ENCODE measurements around the gene GSK3A. TPM values are rescaled to one million over a fixed set of nuclear protein-coding genes. Genes with fewer than 3 reads are reported as not detected.

The GSK3A gene
- total and polyA plus RNA-seq, 7 donors: 17.4 to 49.5 (median 28.5) TPM

DNA sequence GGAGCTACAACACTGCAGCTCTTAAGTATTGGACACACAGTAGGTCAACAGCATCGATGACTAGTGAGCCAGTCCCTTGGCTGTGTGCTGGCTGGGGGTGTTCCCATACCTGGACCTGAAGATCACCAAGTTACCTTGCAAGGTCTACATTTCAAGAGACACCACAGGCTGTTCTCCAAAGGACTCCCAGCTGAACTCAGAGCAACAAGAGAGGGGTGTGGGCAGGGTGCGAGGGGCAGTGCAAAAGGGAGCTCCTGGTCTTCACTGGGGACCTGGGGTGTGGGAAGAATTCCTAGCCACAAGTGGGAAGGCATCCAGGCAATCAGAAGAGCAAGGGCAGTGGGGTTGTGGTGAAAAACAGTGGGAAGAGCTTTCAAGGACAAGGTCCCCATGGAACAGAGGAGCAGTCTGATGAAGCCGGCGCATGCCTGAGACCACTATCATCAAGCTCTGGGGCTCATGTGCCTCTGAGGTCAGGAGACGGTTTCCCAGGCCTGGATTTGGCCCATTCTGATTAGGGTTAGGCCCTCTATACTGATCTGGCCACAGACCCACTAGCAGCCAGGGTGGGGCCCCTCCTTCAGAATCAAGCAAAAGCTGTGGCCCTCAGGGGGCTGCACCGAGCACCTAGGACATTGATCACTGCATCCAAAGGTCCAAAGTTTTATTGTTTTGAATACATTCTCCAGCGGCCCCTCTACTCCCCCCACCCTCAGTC lies 4.7 kb upstream of the GSK3A start:
- no peak overlapping the region for H3K4me3 ChIP-seq
- H3K27me3 ChIP-seq: no peaks in the 10 kb centered on the region
- TF ChIP-seq POLR2A (IDR thresholded peaks at IDR 0.05) (no peak), EP300 (IDR thresholded peaks at IDR 0.05) (no peak), POLR2AphosphoS5 (IDR thresholded peaks at IDR 0.05) (peak in 1 of 4 donors; percentile 7)
- TF ChIP-seq, protein P1, sequence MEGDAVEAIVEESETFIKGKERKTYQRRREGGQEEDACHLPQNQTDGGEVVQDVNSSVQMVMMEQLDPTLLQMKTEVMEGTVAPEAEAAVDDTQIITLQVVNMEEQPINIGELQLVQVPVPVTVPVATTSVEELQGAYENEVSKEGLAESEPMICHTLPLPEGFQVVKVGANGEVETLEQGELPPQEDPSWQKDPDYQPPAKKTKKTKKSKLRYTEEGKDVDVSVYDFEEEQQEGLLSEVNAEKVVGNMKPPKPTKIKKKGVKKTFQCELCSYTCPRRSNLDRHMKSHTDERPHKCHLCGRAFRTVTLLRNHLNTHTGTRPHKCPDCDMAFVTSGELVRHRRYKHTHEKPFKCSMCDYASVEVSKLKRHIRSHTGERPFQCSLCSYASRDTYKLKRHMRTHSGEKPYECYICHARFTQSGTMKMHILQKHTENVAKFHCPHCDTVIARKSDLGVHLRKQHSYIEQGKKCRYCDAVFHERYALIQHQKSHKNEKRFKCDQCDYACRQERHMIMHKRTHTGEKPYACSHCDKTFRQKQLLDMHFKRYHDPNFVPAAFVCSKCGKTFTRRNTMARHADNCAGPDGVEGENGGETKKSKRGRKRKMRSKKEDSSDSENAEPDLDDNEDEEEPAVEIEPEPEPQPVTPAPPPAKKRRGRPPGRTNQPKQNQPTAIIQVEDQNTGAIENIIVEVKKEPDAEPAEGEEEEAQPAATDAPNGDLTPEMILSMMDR (IDR thresholded peaks at IDR 0.05): no peak
- 71 to 85% methylated on average over 7 of the region's 7 CpGs for WGBS, 2 donors
- H3K9me3 ChIP-seq: no peaks in the 10 kb centered on the region
- DNase-seq: no peak
- H3K27ac ChIP-seq: peak overlapping the region; percentile 84 to 100 (median 98)
- intact Hi-C loops (cut with DNase I): loop anchor here (1.0 to 2.0 kb wide), 2 partner anchors 32 to 50 kb away; no protein-coding TSS in a partner anchor
- peaks cover 0 to 72% (median 63%) of the 10 kb centered on the region in 4 donors for H3K4me1 ChIP-seq
- peaks cover 14 to 22% (median 17%) of the 10 kb centered on the region in 4 donors for H3K36me3 ChIP-seq

DNA sequence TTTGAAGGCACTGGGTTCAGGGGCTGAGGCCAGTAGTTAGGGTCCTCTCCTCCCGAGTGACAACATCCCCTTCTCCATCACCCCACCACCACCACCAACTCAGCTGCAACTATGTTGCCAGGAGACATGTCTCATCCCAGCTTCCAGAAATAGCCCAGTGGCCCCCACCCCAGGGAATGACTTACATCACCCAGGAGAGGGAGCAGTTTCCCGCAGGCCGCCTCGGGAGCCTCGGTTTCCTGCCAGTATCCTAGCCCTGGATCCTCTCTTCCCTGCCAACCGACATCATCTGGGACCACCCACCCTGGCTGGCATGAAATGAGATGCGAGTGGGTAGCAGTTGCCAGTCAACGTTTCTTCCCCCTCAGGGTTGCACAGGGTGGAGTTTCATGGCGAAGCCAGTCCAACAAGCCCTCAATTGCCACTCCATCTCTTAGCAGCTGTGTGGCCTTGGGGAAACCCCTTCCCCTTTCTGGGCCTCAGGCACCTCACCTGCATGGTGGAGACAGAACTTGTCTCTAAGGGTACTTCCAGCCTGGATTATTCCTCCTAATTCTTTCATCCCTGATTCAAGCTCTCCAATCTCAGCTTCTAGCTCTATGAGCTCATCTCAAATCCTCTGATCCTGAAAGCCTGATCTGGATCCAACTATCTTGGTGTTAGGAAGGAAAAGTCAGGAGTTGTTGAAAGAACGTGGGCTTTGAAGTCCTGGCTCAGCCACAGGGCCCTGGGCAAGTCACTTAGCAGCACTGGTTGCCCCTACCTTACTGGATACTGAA lies 3.9 kb upstream of the GSK3A start:
- Histone ChIP-seq H3K4me3 (no peak overlapping the region), H3K4me1 (peaks cover 0 to 71% (median 61%) of the 10 kb centered on the region in 4 donors), H3K27me3 (no peaks in the 10 kb centered on the region), H3K27ac (peak overlapping the region; percentile 84 to 100 (median 98)), H3K36me3 (peaks cover 14 to 22% (median 17%) of the 10 kb centered on the region in 4 donors), H3K9me3 (no peaks in the 10 kb centered on the region)
- 25 to 46% methylated on average over 10 of the region's 10 CpGs for WGBS, 2 donors
- intact Hi-C loops (cut with DNase I): loop anchor here (1.0 to 2.0 kb wide), 2 partner anchors 33 to 50 kb away; no protein-coding TSS in a partner anchor
- TF ChIP-seq EP300 (IDR thresholded peaks at IDR 0.05) (no peak), POLR2AphosphoS5 (IDR thresholded peaks at IDR 0.05) (peak; percentile 31 to 78 (median 66)), POLR2A (IDR thresholded peaks at IDR 0.05) (no peak)
- TF ChIP-seq, protein P1 (IDR thresholded peaks at IDR 0.05): peak; percentile 67 to 81 (median 73)
- DNase-seq: peak; percentile 95

DNA sequence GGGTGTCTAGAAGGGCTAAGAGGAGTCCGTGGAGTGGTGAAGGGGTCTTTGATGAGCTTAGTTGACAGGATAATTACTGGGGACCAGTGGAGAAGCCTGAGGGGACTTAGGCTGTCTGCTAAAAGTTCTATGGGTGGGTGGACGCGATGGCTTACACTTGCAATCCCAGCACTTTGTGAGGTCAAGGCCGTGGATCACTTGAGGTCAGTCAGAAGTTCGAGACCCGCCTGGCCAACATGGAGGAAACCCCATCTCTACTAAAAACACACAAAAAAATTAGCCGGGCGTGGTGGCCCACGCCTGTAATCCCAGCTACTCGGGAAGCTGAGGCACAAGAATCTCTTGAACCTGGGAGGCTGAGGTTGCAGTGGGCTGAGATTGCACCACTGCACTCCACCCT lies 2.8 kb upstream of the GSK3A start:
- TF ChIP-seq POLR2A (IDR thresholded peaks at IDR 0.05) (no peak), EP300 (IDR thresholded peaks at IDR 0.05) (no peak), POLR2AphosphoS5 (IDR thresholded peaks at IDR 0.05) (no peak)
- TF ChIP-seq, protein P1 (IDR thresholded peaks at IDR 0.05): no peak
- Histone ChIP-seq H3K27me3 (no peaks in the 10 kb centered on the region), H3K9me3 (no peaks in the 10 kb centered on the region), H3K4me3 (peak overlapping the region in 1 of 4 donors; percentile 63), H3K4me1 (peaks cover 0 to 71% (median 60%) of the 10 kb centered on the region in 4 donors), H3K27ac (peak overlapping the region; percentile 84 to 100 (median 98)), H3K36me3 (peaks cover 14 to 23% (median 17%) of the 10 kb centered on the region in 4 donors)
- intact Hi-C loops (cut with DNase I): no loop called here
- DNase-seq: no peak
- whole genome bisulfite sequencing, 2 donors: 60 to 79% methylated on average over 10 of the region's 10 CpGs

DNA sequence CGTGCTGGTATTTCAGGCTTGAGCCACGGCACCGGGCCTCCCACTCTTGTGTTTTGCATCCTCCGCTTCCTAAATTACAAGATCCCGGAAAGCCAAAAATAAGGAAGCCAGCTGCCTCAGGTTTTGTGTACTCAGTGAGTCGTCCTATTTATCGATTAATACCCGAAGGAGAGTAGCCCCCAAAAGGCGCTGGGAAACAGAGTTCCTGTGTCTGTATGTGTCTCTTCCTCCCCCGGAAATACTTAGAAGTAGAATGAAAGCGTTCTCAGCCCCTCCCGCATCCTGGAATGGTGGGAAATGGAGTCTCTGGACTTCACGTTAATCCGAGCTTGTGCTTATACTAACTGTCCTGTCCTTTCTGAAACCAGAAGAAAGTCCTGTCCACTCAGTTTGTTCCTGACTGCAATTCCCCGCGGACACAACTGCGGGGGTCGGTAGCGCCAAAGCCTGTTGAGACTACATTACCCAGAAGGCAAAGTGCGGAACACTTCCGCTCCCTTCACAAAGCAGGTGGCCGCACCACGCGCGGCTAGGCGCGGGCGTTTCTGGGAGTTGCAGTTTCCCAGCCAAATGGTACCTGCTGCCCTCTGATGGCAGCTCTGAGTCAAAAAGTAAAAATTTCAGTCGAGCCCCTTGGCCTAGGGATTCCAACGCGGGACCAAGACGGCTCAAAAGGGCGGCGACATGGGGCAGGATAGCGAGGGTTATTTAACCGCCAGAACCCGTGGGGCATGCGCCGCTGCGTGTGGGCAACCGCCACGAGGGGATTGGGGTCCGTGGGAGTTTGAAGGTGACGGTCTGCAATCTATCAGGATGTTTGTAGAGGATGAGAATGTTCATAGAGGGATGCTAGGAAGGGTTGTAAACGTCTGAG lies 2.2 kb upstream of the GSK3A start:
- H3K4me1 ChIP-seq: peaks cover 0 to 70% (median 56%) of the 10 kb centered on the region in 4 donors
- H3K4me3 ChIP-seq: peak overlapping the region; percentile 23 to 93 (median 70)
- WGBS, 2 donors: 1 to 2% methylated on average over 45 of the region's 45 CpGs
- H3K36me3 ChIP-seq: peaks cover 13 to 24% (median 14%) of the 10 kb centered on the region in 4 donors
- peak; percentile 95 for DNase-seq
- intact Hi-C loops (cut with DNase I): no loop called here
- no peaks in the 10 kb centered on the region for H3K9me3 ChIP-seq
- no peaks in the 10 kb centered on the region for H3K27me3 ChIP-seq
- TF ChIP-seq, protein P1 (IDR thresholded peaks at IDR 0.05): peak; percentile 44 to 70 (median 58)
- peak; percentile 61 to 88 (median 81) for TF ChIP-seq POLR2AphosphoS5 (IDR thresholded peaks at IDR 0.05)
- TF ChIP-seq EP300 (IDR thresholded peaks at IDR 0.05): peak in 1 of 4 donors; percentile 43
- peak; percentile 72 to 75 for TF ChIP-seq POLR2A (IDR thresholded peaks at IDR 0.05)
- peak overlapping the region; percentile 84 to 100 (median 98) for H3K27ac ChIP-seq
